Measurements from ENCODE around the gene FOXN1.

The FOXN1 gene

GRCh38 chr17:28547623-28548416, 41.7 kb downstream of the FOXN1 start:
- peak; percentile 78 for DNase-seq (ENCODE audit: low spot score)

DNA sequence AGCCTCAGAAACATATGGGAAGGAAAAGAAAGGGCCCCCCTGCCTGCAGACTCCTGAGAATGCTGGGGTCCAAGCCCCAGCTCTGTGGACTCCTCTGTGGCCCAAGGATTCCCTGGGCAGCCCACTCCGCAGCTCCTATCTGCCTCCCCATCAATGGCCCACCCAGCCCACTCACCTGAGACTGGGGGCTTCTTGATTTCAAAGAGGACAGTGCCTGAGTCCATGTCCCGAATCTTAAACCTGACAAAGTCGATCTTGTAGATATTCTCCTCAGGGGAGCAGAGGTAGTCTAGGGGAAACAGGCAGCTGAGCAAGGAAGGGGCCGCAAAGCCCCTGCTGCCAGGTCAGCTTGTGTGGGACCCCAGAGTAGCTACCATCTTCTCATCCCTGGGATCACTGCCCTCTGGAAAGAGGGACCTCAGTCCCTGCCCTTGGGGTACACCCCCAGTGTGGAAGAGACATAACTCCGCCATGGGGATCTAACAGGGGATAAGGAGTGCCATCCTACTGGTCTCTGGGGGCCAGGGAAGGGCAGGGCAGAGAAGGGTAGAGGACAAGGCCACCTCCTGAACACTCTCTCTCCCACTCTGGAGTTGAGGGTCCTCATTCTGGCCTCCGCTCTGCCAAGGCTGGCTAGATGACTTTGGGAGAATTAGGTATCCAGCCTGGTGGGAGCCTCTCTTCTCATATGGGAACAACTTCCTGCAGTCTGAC, 42.4 kb downstream of the FOXN1 start:
- no peak for DNase-seq (ENCODE audit: low spot score)

DNA sequence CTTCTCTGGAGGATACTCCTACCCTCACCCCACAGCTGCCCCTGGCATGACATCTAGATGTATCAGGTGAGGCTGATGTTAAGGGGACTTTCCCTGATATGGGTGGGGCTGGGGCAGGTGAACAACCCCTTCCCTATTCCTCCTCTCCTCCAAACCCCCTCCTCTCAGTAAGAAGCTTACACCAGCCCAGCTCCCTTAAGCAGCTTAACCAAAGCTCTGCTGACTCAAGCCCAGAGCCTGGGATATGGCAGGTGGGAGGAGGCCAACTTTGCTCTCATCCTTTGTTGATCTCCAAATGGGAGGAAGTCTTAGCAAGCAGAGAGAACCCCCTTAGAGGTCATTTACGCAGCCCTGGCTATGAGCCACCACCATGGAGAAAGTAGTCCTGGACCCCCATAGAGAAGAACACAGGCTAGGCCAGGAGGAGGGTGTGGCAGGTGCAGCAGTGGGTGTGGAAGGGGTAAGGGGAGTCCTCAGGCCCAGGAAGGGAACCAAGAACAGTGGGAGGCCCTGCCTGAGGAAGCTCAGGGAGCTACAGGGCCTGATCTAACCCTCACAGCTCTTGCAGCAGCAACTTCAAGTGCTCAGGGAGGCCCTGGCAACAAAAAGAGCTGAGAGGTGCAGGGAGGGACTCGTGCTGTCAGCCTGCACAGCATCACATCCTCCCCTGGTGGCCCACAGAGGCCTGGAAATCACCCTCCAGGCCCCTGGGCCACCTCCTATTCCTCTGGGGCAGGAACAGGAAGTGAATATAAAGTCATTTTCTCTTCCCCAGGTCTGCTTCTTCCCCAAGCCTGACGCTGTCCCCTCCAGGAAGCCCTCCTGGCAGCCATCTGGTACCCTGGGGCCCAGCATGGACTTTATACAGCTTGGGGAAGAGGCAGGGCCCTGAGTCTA, 43.3 kb downstream of the FOXN1 start:
- DNase-seq (ENCODE audit: low spot score), result no peak

DNA sequence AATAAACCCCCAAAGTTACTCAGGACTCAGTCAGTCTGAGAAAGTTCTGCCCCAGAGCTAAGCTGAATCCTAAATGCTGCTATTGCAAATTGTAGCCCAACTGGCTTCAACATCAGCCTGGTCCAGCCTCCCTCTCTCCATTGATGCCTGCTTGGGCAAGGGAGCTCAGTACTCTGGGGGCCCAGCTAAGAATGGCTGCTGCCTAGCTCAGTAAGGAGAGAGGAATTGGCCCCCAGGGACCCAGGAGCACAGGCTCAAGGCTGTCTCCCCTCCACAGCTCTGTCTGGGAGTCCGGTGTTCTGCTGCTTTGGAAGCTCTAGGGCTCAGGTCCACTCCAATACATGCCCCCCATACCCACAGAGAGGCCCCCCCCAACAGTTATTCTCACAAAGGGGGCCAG, 44.7 kb downstream of the FOXN1 start:
- no peak for DNase-seq (ENCODE audit: low spot score)

DNA sequence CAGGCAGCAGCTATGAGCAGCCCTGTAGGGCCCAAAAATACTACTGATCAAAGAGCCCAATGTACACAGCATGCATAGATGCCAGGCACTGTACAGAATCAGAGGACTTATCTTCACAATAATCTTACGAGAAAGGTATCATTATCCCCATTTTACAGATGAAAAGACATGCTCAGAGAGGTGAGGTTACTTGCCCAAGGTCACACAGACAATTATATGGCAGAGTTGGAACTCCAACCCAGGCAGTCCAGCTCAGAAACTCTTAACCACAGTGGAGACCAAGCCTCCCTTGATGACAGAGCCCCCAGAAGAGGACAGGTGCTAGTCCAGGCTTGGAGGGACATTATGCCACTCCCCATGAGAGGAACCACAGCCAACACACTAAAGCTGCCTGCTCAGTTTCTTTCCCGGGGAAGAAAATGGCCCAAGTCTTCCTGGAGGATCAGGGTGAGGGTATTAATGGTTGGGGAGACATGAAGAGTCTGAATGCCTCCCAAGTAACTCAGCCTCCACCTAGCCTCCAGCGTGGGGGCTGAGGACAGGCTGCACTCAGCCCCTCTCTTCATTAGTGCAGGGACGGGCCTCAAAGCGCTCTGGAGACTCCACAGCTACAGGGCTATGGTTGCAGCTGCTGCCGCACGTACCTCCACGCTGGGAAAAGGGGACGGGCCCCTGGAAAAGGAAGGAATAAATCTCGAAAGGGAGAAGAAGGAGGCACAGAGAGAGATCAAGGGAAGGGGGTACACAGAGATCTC, 45.5 kb downstream of the FOXN1 start:
- DNase-seq (ENCODE audit: low spot score), result no peak

DNA sequence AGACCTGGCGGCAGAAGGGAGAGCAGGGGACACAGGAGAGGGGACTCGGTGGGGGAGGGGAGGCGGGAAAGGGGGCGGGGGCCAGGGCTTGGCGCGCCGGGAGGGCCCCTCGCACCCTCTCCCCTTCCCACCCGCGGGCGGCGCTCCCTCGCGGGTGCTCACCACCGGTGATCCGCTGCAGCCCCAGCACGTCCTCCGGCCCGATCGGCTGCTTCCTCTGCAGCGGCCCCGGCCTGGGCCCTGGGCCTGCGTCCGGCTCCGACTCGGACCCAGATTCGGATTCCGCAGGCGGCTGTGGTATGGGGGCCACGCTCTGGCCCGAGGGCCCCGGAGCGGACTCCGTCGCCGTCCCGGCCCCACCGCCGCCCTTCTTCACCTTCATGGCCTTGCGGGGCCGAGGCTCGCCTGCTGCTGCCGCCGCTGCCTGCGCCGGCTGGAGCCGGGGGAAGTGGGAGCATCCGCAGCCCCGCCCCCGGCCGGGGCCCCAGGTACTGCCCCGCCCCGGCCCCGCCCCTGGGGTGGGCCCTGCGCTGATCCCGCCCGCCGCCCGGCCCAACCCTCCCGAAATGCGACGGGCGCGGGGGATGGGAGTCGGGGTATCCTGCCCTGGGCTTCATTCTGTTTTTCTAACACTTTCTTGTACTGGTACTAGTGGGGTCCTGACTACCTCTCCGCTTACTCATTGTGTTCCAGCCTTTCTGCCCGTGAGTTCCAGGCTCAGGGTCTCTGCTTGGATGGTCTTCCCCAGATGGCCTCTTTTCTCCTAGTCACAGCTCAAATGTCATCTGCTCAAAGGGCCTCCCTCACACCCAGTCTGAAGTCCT, 46.2 kb downstream of the FOXN1 start, which contains the start of gene UNC119:
UNC119 (minus strand) TSS at position 449 of the 824 bp plus-strand sequence; CDS start at position 382, 67 bp downstream.
- peak; percentile 54 for DNase-seq (ENCODE audit: low spot score)

DNA sequence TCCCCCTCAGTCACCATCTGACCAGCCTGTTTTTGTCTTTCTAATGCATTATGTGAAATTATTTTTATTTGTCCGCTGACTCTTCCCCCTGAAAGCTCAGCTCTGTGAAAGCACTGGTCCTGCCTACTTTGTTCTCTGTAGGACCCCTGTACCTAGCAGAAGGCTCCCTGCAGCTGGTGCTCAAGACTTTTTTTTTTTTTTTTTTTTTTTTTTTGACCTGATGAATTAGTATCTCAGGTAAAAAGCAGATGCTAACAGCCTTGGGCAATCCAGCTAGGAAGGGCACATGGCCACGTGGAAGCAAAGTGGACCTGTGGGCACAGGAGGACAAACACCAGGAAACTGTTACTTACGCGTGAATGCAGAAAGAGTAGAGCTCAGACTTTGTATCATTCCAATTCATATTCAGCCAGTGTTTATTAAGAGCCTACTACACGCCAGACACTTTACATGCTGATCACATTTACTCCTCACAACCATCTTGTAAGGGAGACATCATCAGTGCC, 46.9 kb downstream of the FOXN1 start:
- DNase-seq (ENCODE audit: low spot score), result no peak

GRCh38 chr17:28554565-28554964, 48.4 kb downstream of the FOXN1 start:
- no peak for DNase-seq (ENCODE audit: low spot score)

DNA sequence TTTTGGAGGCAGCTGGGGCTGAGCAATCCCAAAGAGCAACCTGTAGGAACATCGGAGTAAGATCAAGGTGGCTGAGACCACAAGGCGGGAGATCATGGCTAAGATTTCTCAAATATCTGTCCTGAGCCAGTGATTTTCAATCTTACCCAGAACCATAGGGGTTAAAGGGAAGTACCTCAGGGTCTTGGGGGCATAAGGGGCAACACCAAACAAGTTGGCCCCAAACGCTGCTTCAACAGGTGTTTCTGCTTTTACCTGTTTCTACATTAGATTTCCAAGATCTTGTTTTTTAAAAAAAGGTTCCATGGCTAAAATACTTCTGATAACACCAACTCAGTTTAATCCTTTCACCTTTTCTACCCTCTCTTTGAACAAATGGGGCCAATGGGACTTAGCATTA, 48.9 kb downstream of the FOXN1 start:
- no peak for DNase-seq (ENCODE audit: low spot score)

DNA sequence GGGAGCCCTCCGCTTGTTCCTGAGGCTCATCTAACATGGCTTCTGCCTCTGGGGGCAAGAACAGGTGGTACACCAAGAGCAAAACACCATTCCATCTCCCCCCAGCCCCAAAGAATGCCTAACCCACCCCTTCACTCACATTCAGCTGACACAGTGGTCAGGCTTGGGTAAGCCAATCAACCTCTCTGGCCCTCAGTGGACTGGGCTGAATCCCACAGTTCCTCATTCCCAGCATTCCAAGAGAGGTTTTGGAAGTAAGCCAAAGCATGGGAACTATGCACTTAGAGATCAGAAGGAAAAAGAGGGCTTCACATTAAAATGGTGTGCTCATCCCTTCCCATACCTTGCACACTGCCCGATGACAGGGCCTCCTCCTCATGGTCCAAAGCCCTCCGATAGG, 57.3 kb downstream of the FOXN1 start:
- no peak for DNase-seq (ENCODE audit: low spot score)

- no peak for DNase-seq (ENCODE audit: low spot score)
Measured at GRCh38 chr17:28567604-28568003, 61.5 kb downstream of the FOXN1 start.

- DNase-seq (ENCODE audit: low spot score), result no peak
Measured at GRCh38 chr17:28569446-28569845, 63.3 kb downstream of the FOXN1 start.

- DNase-seq (ENCODE audit: low spot score), result peak; percentile 25
Measured at GRCh38 chr17:28570716-28571360, 64.7 kb downstream of the FOXN1 start.

GRCh38 chr17:28571361-28572122, 65.4 kb downstream of the FOXN1 start, which contains the start of gene PIGS:
Gene PIGS, minus strand, starts transcription at chr17:28571524. Its CDS starts 28 bp downstream, at chr17:28571496.
- DNase-seq (ENCODE audit: low spot score), result peak; percentile 90

- DNase-seq (ENCODE audit: low spot score), result peak; percentile 31
Measured at GRCh38 chr17:28572259-28573039, 66.3 kb downstream of the FOXN1 start.

GRCh38 chr17:28573040-28573380, 66.9 kb downstream of the FOXN1 start:
- no peak for DNase-seq (ENCODE audit: low spot score)

DNA sequence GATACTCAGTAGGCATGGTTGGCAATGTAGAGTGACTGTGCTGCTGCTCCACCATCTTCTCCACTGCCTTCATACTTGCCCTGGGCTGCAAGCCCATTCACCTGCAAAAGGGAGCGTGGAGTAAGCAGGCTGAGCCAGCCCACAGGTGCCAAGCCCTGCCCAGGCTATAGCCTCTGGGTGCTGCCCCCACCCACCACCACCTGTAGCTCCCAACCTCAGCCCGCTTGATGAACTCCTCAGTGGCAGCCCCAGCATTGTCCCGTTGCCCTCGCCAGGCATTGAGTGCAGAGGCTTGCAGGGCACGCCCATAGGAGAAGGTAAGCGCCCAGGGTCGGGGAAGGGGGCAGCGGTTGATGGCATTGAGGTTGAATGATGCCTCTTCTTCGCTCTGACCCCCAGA, 67.4 kb downstream of the FOXN1 start:
- DNase-seq (ENCODE audit: low spot score), result no peak

- DNase-seq (ENCODE audit: low spot score), result no peak
Measured at GRCh38 chr17:28573966-28574480, 67.9 kb downstream of the FOXN1 start.

All from hematopoietic multipotent progenitor cell treated with erythropoietin and hydrocortisone succinate and interleukin-3 and kit ligand, for 15 days (in vitro differentiated cells).